ENCODE measurements around the gene ZNF205.

DNA sequence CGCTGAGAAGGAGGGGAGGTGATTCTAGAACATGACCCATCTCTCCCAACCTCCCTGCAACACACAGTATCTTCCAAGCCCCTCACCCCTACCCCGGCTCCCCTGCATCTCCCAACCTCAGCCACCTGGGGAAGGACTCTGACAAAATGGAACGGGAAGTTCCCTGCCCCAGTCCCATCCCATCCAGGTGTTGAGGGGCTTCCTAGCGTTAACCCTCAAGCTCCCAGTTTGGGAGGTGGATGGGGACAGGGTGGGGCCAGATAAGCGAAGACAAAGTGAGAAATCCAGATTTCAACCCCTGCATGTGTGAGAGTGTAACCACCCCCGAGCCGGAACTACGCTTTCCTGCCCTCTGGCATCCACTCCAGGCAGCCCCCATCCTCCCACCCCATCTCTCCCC lies 15.1 kb upstream of the ZNF205 start:
- TF ChIP-seq CTCF (IDR thresholded peaks at IDR 0.05 in 2 of 3, conservative IDR thresholded peaks at IDR 0.05 in 1 of 3; ENCODE audit: control insufficient read depth in 2 of 3, extremely low read depth in 1 of 3, insufficient read depth in 1 of 3, low read depth in 3 of 3, low read length in 3 of 3) (no peak), POLR2A (IDR thresholded peaks at IDR 0.05; ENCODE audit: low read depth, low read length) (no peak), CUX1 (IDR thresholded peaks at IDR 0.05; ENCODE audit: insufficient replicate concordance, low read depth, low read length) (no peak), POLR2AphosphoS5 (IDR thresholded peaks at IDR 0.05; ENCODE audit: low read length) (no peak), EZH2 (IDR thresholded peaks at IDR 0.05; ENCODE audit: borderline replicate concordance, control insufficient read depth, low read depth, low read length) (no peak)

All from GM12878 (cell line).